HepG2 (cell line): Measurements from ENCODE around the gene OR4N2. TPM values are rescaled to one million over a fixed set of nuclear protein-coding genes. Genes with fewer than 3 reads are reported as not detected.
A peak's percentile ranks its signal among the peaks of the same experiment; 100 is the strongest.
"Not testable (repeated sequence)": the region's sequence is repeated elsewhere in the genome, so short reads cannot be mapped to it uniquely, and the experiment has no call there.

ENCODE experiments used
- ATAC-seq: fragments of 200-7000 bp; cut with Tn5 transposase; 3 replicates; pipeline ENCODE4 v1.9.1; 2020; ENCODE audit warnings: mild to moderate bottlenecking, moderate library complexity
- BruUV-seq: library from RNA; stranded (reverse); fragments of 400-500 nt; replicated peaks from 2 replicates; lab custom pipeline; 2021; lab: Mats Ljungman, UMichigan
- CTCF ChIA-PET: fragments of 300-600 bp; formaldehyde crosslinking; extraction: SDS; loops from one replicate; lab custom pipeline; 2021; ENCODE audit warnings: low total read pairs, inconsistent platforms, low intra/inter-chr PET ratio; lab: Yijun Ruan, JAX
- POLR2A ChIA-PET: fragments of 350-600 bp; sonication (Branson Sonifier 250); formaldehyde crosslinking; loops from one replicate; lab custom pipeline; 2020; ENCODE audit warnings: antibody characterized with exemption, inconsistent platforms; lab: Yijun Ruan, JAX
- DNase-seq: peaks from one replicate; pipeline ENCODE4 v3.0.0-alpha.2; 2015; ENCODE audit warnings: low spot score
- FAIRE-seq: peaks from 3 replicates; lab custom pipeline; 2011; peaks lifted over from hg19 to GRCh38; lab: Jason Lieb, UNC
- H2AFZ ChIP-seq: one replicate; pipeline ENCODE4 v1.6.1; 2011; ENCODE audit warnings: low read length, inconsistent platforms
- H3K27ac ChIP-seq: fragments of 300-600 bp; 3 replicates; pipeline ENCODE4 v1.8.0; 2011; ENCODE audit warnings: mixed run types, mild to moderate bottlenecking, mixed read lengths, low read length, inconsistent platforms; ENCODE audit not compliant: insufficient read depth; ENCODE audit errors: extremely low read length
- H3K27me3 ChIP-seq, 2 experiments: fragments of 200-600 bp in 1 of 2; 2 replicates in 1 of 2; 3 replicates in 1 of 2; pipeline versions ENCODE4 v1.6.0 to v1.8.0; 2011; ENCODE audit warnings: low read length in 2 of 2, mild to moderate bottlenecking in 2 of 2, moderate library complexity in 2 of 2, inconsistent platforms in 1 of 2; ENCODE audit not compliant: insufficient read depth in 2 of 2, control insufficient read depth in 1 of 2
- H3K36me3 ChIP-seq, 2 experiments: fragments of 200-600 bp in 1 of 2; replicated peaks in 1 of 2; 2 replicates in 1 of 2; 3 replicates in 1 of 2; pipeline versions ENCODE4 v1.5.1 to v1.8.0; 2011; ENCODE audit warnings: low read length in 2 of 2, inconsistent platforms in 1 of 2; ENCODE audit not compliant: insufficient read depth in 2 of 2, control insufficient read depth in 1 of 2
- H3K4me1 ChIP-seq: 2 replicates; pipeline ENCODE4 v1.5.1; 2012; ENCODE audit warnings: low read length, inconsistent platforms; ENCODE audit not compliant: insufficient read depth
- H3K4me2 ChIP-seq: 2 replicates; pipeline ENCODE4 v1.6.0; 2011; ENCODE audit warnings: low read depth, low read length, inconsistent platforms
- H3K4me3 ChIP-seq, 3 experiments: fragments of 200-600 bp in 1 of 3; sonication (generic), shearing (Covaris generic) in 1 of 3; replicated peaks in 1 of 3; 2 replicates each; pipeline ENCODE4 v1.5.1; 2011 to 2016; ENCODE audit warnings: low read length in 3 of 3, inconsistent platforms in 2 of 3, low read depth in 2 of 3, mild to moderate bottlenecking in 2 of 3, control low read depth in 1 of 3, mixed read lengths in 1 of 3; ENCODE audit not compliant: insufficient read depth in 1 of 3
- H3K79me2 ChIP-seq: one replicate; pipeline ENCODE4 v1.6.1; 2011; ENCODE audit warnings: low read length, inconsistent platforms; ENCODE audit not compliant: insufficient read depth
- H3K9ac ChIP-seq: 2 replicates; pipeline ENCODE4 v1.6.0; 2011; ENCODE audit warnings: mild to moderate bottlenecking, low read depth, low read length, inconsistent platforms; ENCODE audit not compliant: insufficient read depth
- H3K9me3 ChIP-seq: 2 replicates; pipeline ENCODE4 v1.5.1; 2012; ENCODE audit warnings: mild to moderate bottlenecking, low read length
- H4K20me1 ChIP-seq: 2 replicates; pipeline ENCODE4 v1.6.0; 2011; ENCODE audit warnings: inconsistent platforms, mild to moderate bottlenecking, low read length, moderate library complexity; ENCODE audit not compliant: insufficient read depth
- CTCF ChIP-seq: sonication (generic); formaldehyde crosslinking; IDR thresholded peaks from 2 replicates; pipeline ENCODE4 v1.5.0; 2020; ENCODE audit warnings: mild to moderate bottlenecking, missing genetic modification reagents, moderate library complexity
- HNF4A ChIP-seq: sonication (generic); formaldehyde crosslinking; IDR thresholded peaks from 2 replicates; pipeline ENCODE4 v1.4.0; 2020; ENCODE audit warnings: missing genetic modification reagents
- SMARCE1 ChIP-seq: fragments of 450-650 bp; IDR thresholded peaks from 2 replicates; pipeline ENCODE4 v1.6.1; 2017; ENCODE audit warnings: borderline replicate concordance
- SNAI1 ChIP-seq: sonication (generic); formaldehyde crosslinking; IDR thresholded peaks from 2 replicates; pipeline ENCODE4 v1.5.0; 2020; ENCODE audit warnings: mild to moderate bottlenecking, missing genetic modification reagents, borderline replicate concordance
- ZBTB25 ChIP-seq: IDR thresholded peaks from 2 replicates; pipeline ENCODE4 v1.6.1; 2018; ENCODE audit warnings: missing genetic modification reagents
- ZNF160 ChIP-seq: sonication (generic); formaldehyde crosslinking; IDR thresholded peaks from 2 replicates; pipeline ENCODE4 v1.8.0; 2022; ENCODE audit warnings: mild to moderate bottlenecking, inconsistent platforms, missing genetic modification reagents
- ZNF24 ChIP-seq: fragments of 450-650 bp; IDR thresholded peaks from 2 replicates; pipeline ENCODE4 v1.6.1; 2017; ENCODE audit warnings: antibody characterized with exemption, mild to moderate bottlenecking
- ZNF350 ChIP-seq: sonication (generic); formaldehyde crosslinking; IDR thresholded peaks from 2 replicates; pipeline ENCODE4 v1.4.0; 2020; ENCODE audit warnings: mild to moderate bottlenecking, low read depth, missing genetic modification reagents, borderline replicate concordance
- ZNF430 ChIP-seq: sonication (generic); formaldehyde crosslinking; IDR thresholded peaks from 2 replicates; pipeline ENCODE4 v1.9.0; 2021; ENCODE audit warnings: mild to moderate bottlenecking, missing genetic modification reagents
- WGBS: methylation state at CpG from one replicate; pipeline ENCODE4 v1.1.6; 2017; ENCODE audit warnings: low lambda C conversion rate; 5-methylcytosine and 5-hydroxymethylcytosine counted together
- in situ Hi-C: cut with HindIII; loops from 2 replicates; pipeline ENCODE4 v1.10.0; 2017; ENCODE audit warnings: low pct_unique_long_range_greater_than_20kb; ENCODE audit not compliant: extremely low pct_ligation_motif_present
- intact Hi-C: fragments of 100-400 bp; cut with micrococcal nuclease; formaldehyde crosslinking; loops from one replicate; pipeline ENCODE4 v1.10.0; 2022; ENCODE audit not compliant: unreplicated experiment
- polyA plus RNA-seq, 8 experiments: library from polyadenylated mRNA; depleted of rRNA in 3 of 8; stranded (reverse) in 7 of 8; unstranded in 1 of 8; fragments of >200 nt; fragmentation: Illumina TruSeq in 4 of 8; extraction: Trizol in 4 of 8; gene quantifications; 2 replicates each; pipeline versions ENCODE4 v1.2.1 to v1.2.3, GENCODE V29; 2011 to 2016; ENCODE audit warnings: low read depth in 4 of 8, missing spikeins in 1 of 8, mixed read lengths in 1 of 8; ENCODE audit not compliant: insufficient read depth in 1 of 8
- total RNA-seq, 5 experiments: library from RNA; depleted of rRNA; stranded (reverse); fragments of >200 nt; fragmentation: Illumina TruSeq; extraction: Trizol; gene quantifications; 2 replicates each; pipeline ENCODE4 v1.2.3, GENCODE V29; 2016; ENCODE audit warnings: low read depth in 1 of 5
- TF ChIP-seq, protein P1 (sequence below): sonication (generic); formaldehyde crosslinking; conservative IDR thresholded peaks from 2 replicates; pipeline ENCODE4 v1.4.0; 2020; ENCODE audit warnings: mild to moderate bottlenecking, missing genetic modification reagents, moderate library complexity

Gene OR4N2
- total and polyA plus RNA-seq, 2 of the 13 experiments (the other 11 are each of a cell fraction or from before 2014, with no cell fraction given) = not detected

GRCh38 chr14:19827626-19828244 is 24.2 kb downstream of the OR4N2 start:
- H3K79me2 ChIP-seq, H3K27me3 ChIP-seq, H4K20me1 ChIP-seq, H3K9me3 ChIP-seq, H3K4me2 ChIP-seq, in situ Hi-C loops, CTCF ChIA-PET, H3K36me3 ChIP-seq, H3K9ac ChIP-seq, H3K4me1 ChIP-seq, POLR2A ChIA-PET, BruUV-seq, FAIRE-seq, DNase-seq, H2AFZ ChIP-seq, H3K4me3 ChIP-seq, H3K27ac ChIP-seq, ATAC-seq, intact Hi-C loops: not testable (repeated sequence)
- TF ChIP-seq CTCF (CRISPR knock-in tag) (peak; percentile 42), HNF4A (CRISPR knock-in tag) (0 out of 2 replicates have a peak, but pooled peaks have one; percentile 11)
- WGBS = 18% methylated on average over 12 of the region's 12 CpGs

GRCh38 chr14:19828314-19828713 is 24.7 kb downstream of the OR4N2 start:
- no peaks in the 10 kb centered on the region for H4K20me1 ChIP-seq
- TF ChIP-seq ZNF24 (no peak), ZNF350 (no peak), ZNF430 (no peak), ZBTB25 (CRISPR knock-in tag) (no peak), SNAI1 (CRISPR knock-in tag) (no peak), ZNF160 (CRISPR knock-in tag) (no peak), SMARCE1 (no peak)
- TF ChIP-seq, protein P1, sequence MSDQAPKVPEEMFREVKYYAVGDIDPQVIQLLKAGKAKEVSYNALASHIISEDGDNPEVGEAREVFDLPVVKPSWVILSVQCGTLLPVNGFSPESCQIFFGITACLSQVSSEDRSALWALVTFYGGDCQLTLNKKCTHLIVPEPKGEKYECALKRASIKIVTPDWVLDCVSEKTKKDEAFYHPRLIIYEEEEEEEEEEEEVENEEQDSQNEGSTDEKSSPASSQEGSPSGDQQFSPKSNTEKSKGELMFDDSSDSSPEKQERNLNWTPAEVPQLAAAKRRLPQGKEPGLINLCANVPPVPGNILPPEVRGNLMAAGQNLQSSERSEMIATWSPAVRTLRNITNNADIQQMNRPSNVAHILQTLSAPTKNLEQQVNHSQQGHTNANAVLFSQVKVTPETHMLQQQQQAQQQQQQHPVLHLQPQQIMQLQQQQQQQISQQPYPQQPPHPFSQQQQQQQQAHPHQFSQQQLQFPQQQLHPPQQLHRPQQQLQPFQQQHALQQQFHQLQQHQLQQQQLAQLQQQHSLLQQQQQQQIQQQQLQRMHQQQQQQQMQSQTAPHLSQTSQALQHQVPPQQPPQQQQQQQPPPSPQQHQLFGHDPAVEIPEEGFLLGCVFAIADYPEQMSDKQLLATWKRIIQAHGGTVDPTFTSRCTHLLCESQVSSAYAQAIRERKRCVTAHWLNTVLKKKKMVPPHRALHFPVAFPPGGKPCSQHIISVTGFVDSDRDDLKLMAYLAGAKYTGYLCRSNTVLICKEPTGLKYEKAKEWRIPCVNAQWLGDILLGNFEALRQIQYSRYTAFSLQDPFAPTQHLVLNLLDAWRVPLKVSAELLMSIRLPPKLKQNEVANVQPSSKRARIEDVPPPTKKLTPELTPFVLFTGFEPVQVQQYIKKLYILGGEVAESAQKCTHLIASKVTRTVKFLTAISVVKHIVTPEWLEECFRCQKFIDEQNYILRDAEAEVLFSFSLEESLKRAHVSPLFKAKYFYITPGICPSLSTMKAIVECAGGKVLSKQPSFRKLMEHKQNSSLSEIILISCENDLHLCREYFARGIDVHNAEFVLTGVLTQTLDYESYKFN (CRISPR knock-in tag) = no peak
- DNase-seq (no peak), FAIRE-seq (no peak), ATAC-seq (no peak)
- CTCF ChIA-PET = no interaction called here
- H3K27ac ChIP-seq = no peak overlapping the region
- intact Hi-C loops = no loop called here
- POLR2A ChIA-PET = no interaction called here
- no peaks in the 10 kb centered on the region for H3K36me3 ChIP-seq
- H3K9ac ChIP-seq = no peak overlapping the region
- no peaks in the 10 kb centered on the region for H3K9me3 ChIP-seq
- 3% methylated on average over 2 of the region's 2 CpGs for WGBS
- no peaks in the 10 kb centered on the region for H3K4me1 ChIP-seq
- in situ Hi-C loops = no loop called here
- no peaks in the 10 kb centered on the region for H3K79me2 ChIP-seq
- H3K4me3 ChIP-seq = no peak overlapping the region
- no peak overlapping the region for H3K4me2 ChIP-seq
- no peaks in the 10 kb centered on the region for H3K27me3 ChIP-seq
- no TSS peak for BruUV-seq
- H2AFZ ChIP-seq = no peak overlapping the region
